Coronary artery (tissue), 2 donors: ENCODE results near the gene ADCY7.

Source experiments
- DNase-seq: peaks from one replicate; pipeline ENCODE4 v3.0.0-alpha.2; 2017; ENCODE audit warnings: low spot score
- H3K27ac ChIP-seq, 2 donors: fragments of 200-600 bp; sonication (generic); one replicate each; pipeline ENCODE4 v1.5.1; 2016 to 2019
- H3K4me3 ChIP-seq: fragments of 200-600 bp; sonication (generic); 2 replicates; pipeline ENCODE4 v1.5.1; 2016; ENCODE audit warnings: mild to moderate bottlenecking, moderate library complexity
- CTCF ChIP-seq: fragments of 200-600 bp; sonication (generic); IDR thresholded peaks from one replicate; pipeline ENCODE4 v1.5.1; 2019; ENCODE audit warnings: antibody characterized with exemption

The ADCY7 gene

GRCh38 chr16:50360779-50361178, 94.4 kb downstream of the ADCY7 start:
- peak overlapping the region; percentile 54 to 61 for H3K27ac ChIP-seq
- no peak for DNase-seq
- H3K4me3 ChIP-seq = no peak overlapping the region
- no peak for TF ChIP-seq CTCF

- TF ChIP-seq CTCF = no peak
- Histone ChIP-seq H3K27ac (no peak overlapping the region), H3K4me3 (no peak overlapping the region)
- DNase-seq = no peak
Measured at GRCh38 chr16:50363656-50364055, 97.3 kb downstream of the ADCY7 start.

- no peak for DNase-seq
- Histone ChIP-seq H3K27ac (no peak overlapping the region), H3K4me3 (no peak overlapping the region)
- no peak for TF ChIP-seq CTCF
Measured at GRCh38 chr16:50365791-50366575, 99.6 kb downstream of the ADCY7 start.
